HCT116 (cell line): Measurements from ENCODE around the gene CBX3. TPM values are rescaled to one million over a fixed set of nuclear protein-coding genes. Genes with fewer than 3 reads are reported as not detected.

ENCODE experiments used
- ATAC-seq: fragments of 200-7000 bp; cut with Tn5 transposase; 2 replicates; pipeline ENCODE4 v1.9.1; 2020; ENCODE audit warnings: mild to moderate bottlenecking, moderate library complexity
- BruUV-seq: library from RNA; stranded (reverse); fragments of 400-500 nt; replicated peaks from 2 replicates; lab custom pipeline; 2021; lab: Mats Ljungman, UMichigan
- CTCF ChIA-PET: fragments of 300-600 bp; sonication (Branson Sonifier 250); formaldehyde crosslinking; loops from one replicate; lab custom pipeline; 2021; ENCODE audit warnings: antibody characterized with exemption; lab: Charles Lee
- POLR2A ChIA-PET: fragments of 300-600, 350-600 bp; sonication (Branson Sonifier 250); formaldehyde crosslinking; loops from one replicate; lab custom pipeline; 2021; ENCODE audit warnings: antibody characterized with exemption; lab: Charles Lee
- RAD21 ChIA-PET, 2 experiments: fragments of 300-600 bp; sonication (Branson Sonifier 250); formaldehyde crosslinking; loops; one replicate each; lab custom pipeline; 2023; ENCODE audit warnings: low total read pairs in 2 of 2; ENCODE audit not compliant: uncharacterized antibody in 2 of 2, unreplicated experiment in 2 of 2, low non-redundant PET in 1 of 2; lab: Charles Lee
- DNase-seq: peaks from one replicate; pipeline ENCODE4 v3.0.0-alpha.2; 2010; ENCODE audit warnings: low read depth, low spot score
- H2AFZ ChIP-seq: fragments of 200-600 bp; shearing (Covaris generic), sonication (generic); 2 replicates; pipeline ENCODE4 v1.6.1; 2017; ENCODE audit warnings: low read depth, mixed run types, mixed read lengths, antibody characterized with exemption, low read length; ENCODE audit not compliant: poor library complexity, severe bottlenecking
- H3K27ac ChIP-seq: 2 replicates; pipeline ENCODE4 v1.5.1; 2012; ENCODE audit warnings: low read depth, low read length
- H3K27me3 ChIP-seq: fragments of 200-600 bp; sonication (generic); 2 replicates; pipeline ENCODE4 v1.6.1; 2016; ENCODE audit warnings: mixed run types, low read length, mixed read lengths; ENCODE audit not compliant: insufficient read depth
- H3K36me3 ChIP-seq, 2 experiments: fragments of 200-500 bp in 1 of 2; fragments of 200-600 bp in 1 of 2; sonication (Bioruptor generic) in 1 of 2; sonication (generic) in 1 of 2; 2 replicates each; pipeline versions ENCODE4 v1.5.1 to v1.6.1; 2014 to 2016; ENCODE audit warnings: low read length in 2 of 2, inconsistent platforms in 1 of 2, mixed read lengths in 1 of 2, mixed run types in 1 of 2; ENCODE audit not compliant: insufficient read depth in 2 of 2, control insufficient read depth in 1 of 2
- H3K4me1 ChIP-seq, 2 experiments: fragments of 200-600 bp in 1 of 2; sonication (generic) in 1 of 2; 2 replicates each; pipeline versions ENCODE4 v1.5.1 to v1.6.1; 2012 to 2017; ENCODE audit warnings: low read length in 2 of 2, inconsistent platforms in 1 of 2, mild to moderate bottlenecking in 1 of 2, mixed read lengths in 1 of 2, mixed run types in 1 of 2, moderate library complexity in 1 of 2; ENCODE audit not compliant: insufficient read depth in 2 of 2, control insufficient read depth in 1 of 2
- H3K4me2 ChIP-seq: fragments of 200-600 bp; sonication (generic); 2 replicates; pipeline ENCODE4 v1.6.1; 2017; ENCODE audit warnings: mixed run types, low read length, mixed read lengths
- H3K4me3 ChIP-seq, 2 experiments: fragments of 200-600 bp in 1 of 2; sonication (generic) in 1 of 2; replicated peaks in 1 of 2; 2 replicates each; pipeline ENCODE4 v1.5.1; 2011 to 2016; ENCODE audit warnings: low read length in 2 of 2, control low read depth in 1 of 2, low read depth in 1 of 2, mild to moderate bottlenecking in 1 of 2, mixed read lengths in 1 of 2, mixed run types in 1 of 2
- H3K79me2 ChIP-seq: fragments of 200-600 bp; sonication (generic); 2 replicates; pipeline ENCODE4 v1.6.1; 2017; ENCODE audit warnings: mild to moderate bottlenecking, mixed run types, low read length, moderate library complexity, mixed read lengths; ENCODE audit not compliant: insufficient read depth
- H3K9ac ChIP-seq: fragments of 200-600 bp; sonication (generic); 2 replicates; pipeline ENCODE4 v1.6.1; 2016; ENCODE audit warnings: low read length, mixed read lengths
- H3K9me2 ChIP-seq: fragments of 200-600 bp; sonication (generic), shearing (Covaris generic); 2 replicates; pipeline ENCODE4 v1.6.1; 2017; ENCODE audit warnings: mixed run types, mild to moderate bottlenecking, moderate library complexity; ENCODE audit not compliant: insufficient read depth
- H3K9me3 ChIP-seq, 2 experiments: fragments of 200-500 bp in 1 of 2; fragments of 200-600 bp in 1 of 2; sonication (Bioruptor generic) in 1 of 2; sonication (generic) in 1 of 2; 2 replicates each; pipeline ENCODE4 v1.6.1; 2014 to 2017; ENCODE audit warnings: low read length in 2 of 2, mixed read lengths in 2 of 2, inconsistent platforms in 1 of 2, low read depth in 1 of 2, mild to moderate bottlenecking in 1 of 2, mixed run types in 1 of 2, moderate library complexity in 1 of 2; ENCODE audit not compliant: control insufficient read depth in 1 of 2, insufficient read depth in 1 of 2
- H4K20me1 ChIP-seq: fragments of 200-600 bp; sonication (generic), shearing (Covaris generic); 2 replicates; pipeline ENCODE4 v1.6.1; 2017; ENCODE audit warnings: mixed run types, mild to moderate bottlenecking, moderate library complexity; ENCODE audit not compliant: insufficient read depth
- CBX3 ChIP-seq: IDR thresholded peaks from 2 replicates; pipeline ENCODE4 v1.6.1; 2012; ENCODE audit warnings: low read depth
- CEBPB ChIP-seq: IDR thresholded peaks from 2 replicates; pipeline ENCODE4 v1.6.1; 2012; ENCODE audit warnings: low read depth
- EZH2phosphoT487 ChIP-seq: fragments of 200-600 bp; IDR thresholded peaks from 2 replicates; pipeline ENCODE4 v1.6.1; 2018; ENCODE audit warnings: antibody characterized with exemption, borderline replicate concordance
- FOSL1 ChIP-seq: IDR thresholded peaks from 2 replicates; pipeline ENCODE4 v1.6.1; 2012; ENCODE audit warnings: low read depth
- SP1 ChIP-seq: IDR thresholded peaks from 2 replicates; pipeline ENCODE4 v1.6.1; 2012; ENCODE audit warnings: low read depth
- TCF7L2 ChIP-seq: IDR thresholded peaks from 2 replicates; pipeline ENCODE4 v1.7.0; 2011; ENCODE audit warnings: borderline replicate concordance, inconsistent platforms; ENCODE audit not compliant: insufficient read depth, insufficient read length; ENCODE audit errors: extremely low read depth
- ZFX ChIP-seq: fragments of 450-650 bp; IDR thresholded peaks from 2 replicates; pipeline ENCODE4 v1.6.1; 2017
- ZNF274 ChIP-seq: fragments of 200-500 bp; sonication (Bioruptor generic); IDR thresholded peaks from 2 replicates; pipeline ENCODE4 v1.6.1; 2014; ENCODE audit warnings: mild to moderate bottlenecking, low read depth, low read length, inconsistent platforms
- intact Hi-C: fragments of 100-400 bp; cut with micrococcal nuclease; formaldehyde crosslinking; loops from 2 replicates; pipeline ENCODE4 v1.10.0; 2022
- total RNA-seq: library from RNA; stranded (reverse); gene quantifications from one replicate; pipeline ENCODE4 v1.2.1, GENCODE V29; 2021; ENCODE audit not compliant: unreplicated experiment
- TF ChIP-seq, protein P1 (sequence below): IDR thresholded peaks from 2 replicates; pipeline ENCODE4 v1.6.1; 2012
- TF ChIP-seq, protein P2 (sequence below), 3 experiments: fragments of 200-600 bp in 1 of 3; sonication (generic) in 1 of 3; IDR thresholded peaks in 2 of 3; conservative IDR thresholded peaks in 1 of 3; 2 replicates each; pipeline ENCODE4 v1.5.1; 2012 to 2017; ENCODE audit warnings: low read depth in 2 of 3, low read length in 2 of 3, antibody characterized with exemption in 1 of 3, borderline replicate concordance in 1 of 3, control low read depth in 1 of 3, mild to moderate bottlenecking in 1 of 3, mixed read lengths in 1 of 3, mixed run types in 1 of 3, moderate library complexity in 1 of 3; ENCODE audit not compliant: insufficient read depth in 1 of 3

Gene CBX3
- total RNA-seq, 1 experiment from 2014 or later: 274 TPM

DNA sequence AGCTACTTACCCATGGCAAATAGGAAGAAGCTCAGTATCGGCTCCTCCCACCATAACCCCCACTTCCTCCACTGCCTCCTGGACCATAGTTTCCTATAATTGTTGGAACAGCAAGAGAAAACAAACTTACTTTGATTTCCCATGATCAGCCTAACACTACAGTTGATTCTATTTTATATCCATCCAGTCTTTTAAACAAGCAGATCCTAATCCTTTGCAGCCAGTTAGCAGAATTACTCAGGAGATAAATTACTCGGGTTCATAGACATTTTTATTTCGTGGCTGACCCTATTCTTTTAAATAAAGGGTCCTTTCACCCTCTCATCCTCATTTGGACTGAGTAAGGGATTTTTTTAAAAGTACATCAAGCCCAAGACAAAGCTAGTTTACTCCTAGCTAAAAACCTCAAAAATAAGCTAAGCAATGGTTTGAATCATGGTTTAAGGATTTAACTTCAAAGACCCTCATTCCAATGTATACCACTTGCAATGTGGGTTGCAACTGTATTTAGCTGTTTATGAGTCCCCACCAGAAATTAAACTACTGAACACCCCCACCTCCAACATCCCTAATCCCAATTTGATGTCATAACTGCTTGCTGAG lies 9.0 kb upstream of the CBX3 start:
- Histone ChIP-seq H3K9me3 (no peaks in the 10 kb centered on the region), H3K4me3 (no peak overlapping the region), H3K79me2 (peaks cover 85% of the 10 kb centered on the region), H3K36me3 (peaks cover 82 to 85% of the 10 kb centered on the region in 2 experiments), H3K4me2 (no peak overlapping the region), H3K4me1 (peaks cover 0 to 6% of the 10 kb centered on the region in 2 experiments; a peak in 2 of 4 replicates), H3K9me2 (no peaks in the 10 kb centered on the region), H2AFZ (no peak overlapping the region), H3K27me3 (no peaks in the 10 kb centered on the region), H3K27ac (no peak overlapping the region), H4K20me1 (peaks cover 94% of the 10 kb centered on the region), H3K9ac (no peak overlapping the region)
- DNase-seq (no peak), ATAC-seq (no peak)
- RAD21 ChIA-PET: no interaction called here
- no peak for TF ChIP-seq TCF7L2
- TF ChIP-seq SP1: no peak
- TF ChIP-seq FOSL1: no peak
- TF ChIP-seq ZFX: no peak
- no peak for TF ChIP-seq CBX3
- TF ChIP-seq CEBPB: no peak
- no TSS peak for BruUV-seq
- POLR2A ChIA-PET: interaction anchor here (0.8 to 2.3 kb wide), 4 partner anchors 8 to 102 kb away, joined by 3 to 12 read pairs (median 4); partner anchors contain the start of gene HNRNPA2B1
- intact Hi-C loops: loop anchor here (2.0 kb wide), 1 partner anchor 102 kb away; no protein-coding TSS in a partner anchor
- CTCF ChIA-PET: interaction anchor here (1.6 to 2.0 kb wide), 2 partner anchors 102 to 300 kb away, joined by 5 to 6 read pairs; no protein-coding TSS in a partner anchor

DNA sequence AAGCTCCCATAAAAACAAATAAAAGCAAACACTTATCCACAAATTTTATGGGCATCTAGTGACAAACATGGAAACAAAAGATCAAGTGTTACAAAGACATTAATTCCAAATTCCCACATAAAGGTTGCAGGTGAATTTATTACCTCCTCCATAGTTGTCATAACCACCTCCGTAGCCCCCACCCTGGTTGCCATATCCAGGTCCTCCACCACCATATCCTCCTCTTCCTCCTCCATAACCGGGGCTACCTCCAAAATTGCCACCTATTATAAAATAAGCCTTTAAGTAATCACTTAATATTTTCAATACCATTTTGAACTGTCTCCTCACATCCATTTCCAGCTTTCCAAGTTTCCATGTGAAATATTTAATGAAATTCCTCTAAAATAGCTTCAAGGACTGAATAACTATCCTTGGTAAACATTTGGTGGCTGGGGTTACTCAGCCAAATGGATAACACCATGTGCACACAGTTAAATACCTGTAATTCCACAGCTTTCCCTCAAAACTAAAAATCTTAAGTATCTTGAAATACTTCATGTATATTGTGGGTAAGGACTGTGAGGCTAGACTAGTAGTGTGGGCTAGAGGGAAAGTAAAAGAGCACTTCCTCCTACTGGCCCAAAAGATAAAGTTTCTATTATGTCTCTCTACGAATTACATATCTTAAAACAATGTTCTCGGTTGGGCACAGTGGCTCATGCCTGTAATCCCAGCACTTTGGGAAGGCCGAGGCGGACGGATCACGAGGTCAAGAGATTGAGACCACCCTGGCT lies 7.9 kb upstream of the CBX3 start:
- peaks cover 0 to 12% of the 10 kb centered on the region in 2 experiments; a peak in 2 of 4 replicates for H3K4me1 ChIP-seq
- no TSS peak for BruUV-seq
- ChIA-PET POLR2A (no interaction called here), RAD21 (no interaction called here), CTCF (interaction anchor here (1.6 kb wide), 1 partner anchor 103 kb away, joined by 6 read pairs; no protein-coding TSS in a partner anchor)
- H3K9me2 ChIP-seq: no peaks in the 10 kb centered on the region
- DNase-seq: no peak
- no peak overlapping the region for H2AFZ ChIP-seq
- no peaks in the 10 kb centered on the region for H3K9me3 ChIP-seq
- H3K4me3 ChIP-seq: no peak overlapping the region
- intact Hi-C loops: loop anchor here (2.0 kb wide), 1 partner anchor 103 kb away; no protein-coding TSS in a partner anchor
- TF ChIP-seq, protein P1, sequence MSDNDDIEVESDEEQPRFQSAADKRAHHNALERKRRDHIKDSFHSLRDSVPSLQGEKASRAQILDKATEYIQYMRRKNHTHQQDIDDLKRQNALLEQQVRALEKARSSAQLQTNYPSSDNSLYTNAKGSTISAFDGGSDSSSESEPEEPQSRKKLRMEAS: no peak
- TF ChIP-seq TCF7L2 (no peak), SP1 (no peak), CEBPB (no peak), ZNF274 (no peak), EZH2phosphoT487 (no peak)
- TF ChIP-seq, protein P2, sequence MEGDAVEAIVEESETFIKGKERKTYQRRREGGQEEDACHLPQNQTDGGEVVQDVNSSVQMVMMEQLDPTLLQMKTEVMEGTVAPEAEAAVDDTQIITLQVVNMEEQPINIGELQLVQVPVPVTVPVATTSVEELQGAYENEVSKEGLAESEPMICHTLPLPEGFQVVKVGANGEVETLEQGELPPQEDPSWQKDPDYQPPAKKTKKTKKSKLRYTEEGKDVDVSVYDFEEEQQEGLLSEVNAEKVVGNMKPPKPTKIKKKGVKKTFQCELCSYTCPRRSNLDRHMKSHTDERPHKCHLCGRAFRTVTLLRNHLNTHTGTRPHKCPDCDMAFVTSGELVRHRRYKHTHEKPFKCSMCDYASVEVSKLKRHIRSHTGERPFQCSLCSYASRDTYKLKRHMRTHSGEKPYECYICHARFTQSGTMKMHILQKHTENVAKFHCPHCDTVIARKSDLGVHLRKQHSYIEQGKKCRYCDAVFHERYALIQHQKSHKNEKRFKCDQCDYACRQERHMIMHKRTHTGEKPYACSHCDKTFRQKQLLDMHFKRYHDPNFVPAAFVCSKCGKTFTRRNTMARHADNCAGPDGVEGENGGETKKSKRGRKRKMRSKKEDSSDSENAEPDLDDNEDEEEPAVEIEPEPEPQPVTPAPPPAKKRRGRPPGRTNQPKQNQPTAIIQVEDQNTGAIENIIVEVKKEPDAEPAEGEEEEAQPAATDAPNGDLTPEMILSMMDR (IDR thresholded peaks at IDR 0.05 in 2 of 3, conservative IDR thresholded peaks at IDR 0.05 in 1 of 3; ENCODE audit: borderline replicate concordance in 1 of 3, insufficient read depth in 1 of 3, low read depth in 2 of 3, low read length in 2 of 3): no peak
- TF ChIP-seq, all 23 proteins: peak for 0
- no peak overlapping the region for H3K27ac ChIP-seq
- H3K36me3 ChIP-seq: peaks cover 84 to 91% of the 10 kb centered on the region in 2 experiments
- no peak overlapping the region for H3K9ac ChIP-seq
- no peak overlapping the region for H3K4me2 ChIP-seq
- H3K79me2 ChIP-seq: peaks cover 96% of the 10 kb centered on the region
- ATAC-seq: no peak
- no peaks in the 10 kb centered on the region for H3K27me3 ChIP-seq
- H4K20me1 ChIP-seq: peaks cover 93% of the 10 kb centered on the region
